HepG2 (cell line): Measurements from ENCODE around the gene STAT1.

Source experiments
- RNF2 ChIP-seq: fragments of 450-650 bp; conservative IDR thresholded peaks from 2 replicates; pipeline ENCODE4 v1.6.1; 2016; ENCODE audit warnings: low read depth
- ZSCAN29 ChIP-seq: sonication (generic); formaldehyde crosslinking; conservative IDR thresholded peaks from 2 replicates; pipeline ENCODE4 v1.4.0; 2020; ENCODE audit warnings: mild to moderate bottlenecking, missing genetic modification reagents
- TF ChIP-seq, protein P1 (sequence below): sonication (generic); formaldehyde crosslinking; IDR thresholded peaks from 2 replicates; pipeline ENCODE4 v1.5.0; 2020; ENCODE audit warnings: mild to moderate bottlenecking, missing genetic modification reagents, moderate library complexity

DNA sequence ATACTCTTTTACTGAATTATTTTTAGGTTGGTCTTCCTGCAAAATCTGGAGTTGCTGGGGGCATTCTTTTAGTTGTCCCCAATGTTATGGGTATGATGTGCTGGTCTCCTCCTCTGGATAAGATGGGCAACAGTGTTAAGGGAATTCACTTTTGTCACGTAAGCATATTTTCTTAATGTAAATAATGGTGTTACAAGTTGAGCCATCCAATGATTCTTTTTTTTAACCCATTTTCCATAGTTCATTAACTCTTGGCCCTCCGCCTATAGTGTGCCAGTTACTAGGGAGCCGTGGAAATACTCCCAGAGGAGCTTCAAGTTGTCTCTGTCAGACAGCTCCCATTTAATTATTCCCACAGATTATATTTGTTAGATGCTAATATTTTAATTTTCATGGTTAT is 83.6 kb downstream of the STAT1 start:
- TF ChIP-seq RNF2, result no peak
- TF ChIP-seq ZSCAN29 (CRISPR knock-in tag), result no peak
- TF ChIP-seq, protein P1, sequence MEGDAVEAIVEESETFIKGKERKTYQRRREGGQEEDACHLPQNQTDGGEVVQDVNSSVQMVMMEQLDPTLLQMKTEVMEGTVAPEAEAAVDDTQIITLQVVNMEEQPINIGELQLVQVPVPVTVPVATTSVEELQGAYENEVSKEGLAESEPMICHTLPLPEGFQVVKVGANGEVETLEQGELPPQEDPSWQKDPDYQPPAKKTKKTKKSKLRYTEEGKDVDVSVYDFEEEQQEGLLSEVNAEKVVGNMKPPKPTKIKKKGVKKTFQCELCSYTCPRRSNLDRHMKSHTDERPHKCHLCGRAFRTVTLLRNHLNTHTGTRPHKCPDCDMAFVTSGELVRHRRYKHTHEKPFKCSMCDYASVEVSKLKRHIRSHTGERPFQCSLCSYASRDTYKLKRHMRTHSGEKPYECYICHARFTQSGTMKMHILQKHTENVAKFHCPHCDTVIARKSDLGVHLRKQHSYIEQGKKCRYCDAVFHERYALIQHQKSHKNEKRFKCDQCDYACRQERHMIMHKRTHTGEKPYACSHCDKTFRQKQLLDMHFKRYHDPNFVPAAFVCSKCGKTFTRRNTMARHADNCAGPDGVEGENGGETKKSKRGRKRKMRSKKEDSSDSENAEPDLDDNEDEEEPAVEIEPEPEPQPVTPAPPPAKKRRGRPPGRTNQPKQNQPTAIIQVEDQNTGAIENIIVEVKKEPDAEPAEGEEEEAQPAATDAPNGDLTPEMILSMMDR (CRISPR knock-in tag), result no peak
